Endodermal cell (in vitro differentiated cells): Measurements from ENCODE around the gene GDF7. TPM values are rescaled to one million over a fixed set of nuclear protein-coding genes. Genes with fewer than 3 reads are reported as not detected.

Source experiments
- DNase-seq: peaks from one replicate; pipeline ENCODE4 v3.0.0-alpha.2; 2017
- H3K27ac ChIP-seq: 2 replicates; pipeline ENCODE4 v1.5.1; 2013; ENCODE audit warnings: mild to moderate bottlenecking, low read depth, low read length, moderate library complexity
- H3K27me3 ChIP-seq: 2 replicates; pipeline ENCODE4 v1.6.1; 2013; ENCODE audit warnings: mild to moderate bottlenecking, low read length, moderate library complexity; ENCODE audit not compliant: insufficient read depth, control insufficient read depth, poor library complexity, severe bottlenecking
- H3K36me3 ChIP-seq: 2 replicates; pipeline ENCODE4 v1.7.0; 2013; ENCODE audit warnings: mild to moderate bottlenecking, low read length, moderate library complexity; ENCODE audit not compliant: control insufficient read depth, insufficient read depth
- H3K4me1 ChIP-seq: one replicate; pipeline ENCODE4 v1.7.0; 2013; ENCODE audit warnings: low read length; ENCODE audit not compliant: control insufficient read depth, insufficient read depth
- H3K4me3 ChIP-seq: 2 replicates; pipeline ENCODE4 v1.5.1; 2013; ENCODE audit warnings: mild to moderate bottlenecking, low read length, moderate library complexity
- H3K9ac ChIP-seq: 2 replicates; pipeline ENCODE4 v1.6.1; 2013; ENCODE audit warnings: mild to moderate bottlenecking, low read length, moderate library complexity; ENCODE audit not compliant: poor library complexity, severe bottlenecking; ENCODE audit errors: extremely low read depth
- H3K9me3 ChIP-seq: 2 replicates; pipeline ENCODE4 v1.6.1; 2013; ENCODE audit warnings: mild to moderate bottlenecking, low read length, moderate library complexity; ENCODE audit not compliant: control insufficient read depth
- H3K27ac Mint-ChIP-seq: 2 replicates; pipeline ENCODE4 v1.8.0; 2020; ENCODE audit warnings: mixed read lengths
- H3K27me3 Mint-ChIP-seq: 2 replicates; pipeline ENCODE4 v1.8.0; 2021; ENCODE audit warnings: mild to moderate bottlenecking, mixed read lengths; ENCODE audit not compliant: insufficient read depth
- H3K36me3 Mint-ChIP-seq: 2 replicates; pipeline ENCODE4 v1.8.0; 2020; ENCODE audit warnings: low read depth, mixed read lengths
- H3K4me1 Mint-ChIP-seq: 2 replicates; pipeline ENCODE4 v1.8.0; 2020; ENCODE audit warnings: mixed read lengths
- H3K4me3 Mint-ChIP-seq: 2 replicates; pipeline ENCODE4 v1.8.0; 2020; ENCODE audit warnings: mild to moderate bottlenecking, moderate library complexity, mixed read lengths
- H3K9me3 Mint-ChIP-seq: 2 replicates; pipeline ENCODE4 v1.8.0; 2020; ENCODE audit warnings: mild to moderate bottlenecking, mixed read lengths
- CTCF ChIP-seq: fragments of 200-600 bp; sonication (generic); conservative IDR thresholded peaks from 2 replicates; pipeline ENCODE4 v1.5.0; 2021; ENCODE audit warnings: antibody characterized with exemption, mild to moderate bottlenecking
- WGBS, 2 experiments: methylation state at CpG; one replicate each; pipeline versions ENCODE4 v1.1.5 to v1.1.7; 2013; ENCODE audit warnings: missing lambda C conversion rate in 2 of 2, mixed read lengths in 1 of 2; ENCODE audit not compliant: insufficient coverage in 1 of 2, insufficient read length in 1 of 2; 5-methylcytosine and 5-hydroxymethylcytosine counted together
- total RNA-seq, 2 donors: library from RNA; stranded (reverse); fragmentation: NEBNext Ultra II Directional in 1 of 2; extraction: Animal tissue kit (Norgen Biotek cat#: 25700) in 1 of 2; gene quantifications; 2 replicates in 1 of 2; 3 replicates in 1 of 2; pipeline ENCODE4 v1.2.1, GENCODE V29; 2021

The GDF7 gene
- total RNA-seq, 2 donors from 2014 or later, result 0.07 to 0.09 TPM

- H3K4me1 ChIP-seq, result peaks cover 21% of the 10 kb centered on the region
- no peak overlapping the region for H3K4me3 ChIP-seq
- no peak for TF ChIP-seq CTCF
- Mint-ChIP-seq H3K36me3 (peaks cover 14% of the 10 kb centered on the region), H3K4me3 (no peak overlapping the region), H3K27me3 (no peaks in the 10 kb centered on the region), H3K27ac (no peak overlapping the region), H3K4me1 (peaks cover 14% of the 10 kb centered on the region), H3K9me3 (no peaks in the 10 kb centered on the region)
- no peak for DNase-seq
- 64 to 67% methylated on average over 3 to 4 of the region's 4 CpGs for WGBS, 2 experiments
- H3K36me3 ChIP-seq, result no peaks in the 10 kb centered on the region
- H3K9me3 ChIP-seq, result no peaks in the 10 kb centered on the region
- H3K27ac ChIP-seq, result no peak overlapping the region
- no peaks in the 10 kb centered on the region for H3K27me3 ChIP-seq
- H3K9ac ChIP-seq, result no peak overlapping the region
These were observed 46.1 kb upstream of the GDF7 start for GRCh38 chr2:20620696-20621365.

- 94 to 99% methylated on average over 9 to 12 of the region's 12 CpGs for WGBS, 2 experiments
- no peak overlapping the region for H3K27ac ChIP-seq
- H3K27ac Mint-ChIP-seq, result no peak overlapping the region
These were observed 45.3 kb upstream of the GDF7 start for GRCh38 chr2:20621366-20622295.

GRCh38 chr2:20622296-20622686 is 44.7 kb upstream of the GDF7 start:
- Mint-ChIP-seq H3K36me3 (peaks cover 14% of the 10 kb centered on the region), H3K4me1 (peaks cover 17% of the 10 kb centered on the region), H3K9me3 (no peaks in the 10 kb centered on the region), H3K27ac (no peak overlapping the region), H3K27me3 (no peaks in the 10 kb centered on the region), H3K4me3 (no peak overlapping the region)
- Histone ChIP-seq H3K4me3 (no peak overlapping the region), H3K4me1 (peaks cover 9% of the 10 kb centered on the region), H3K9ac (no peak overlapping the region), H3K36me3 (no peaks in the 10 kb centered on the region), H3K9me3 (no peaks in the 10 kb centered on the region), H3K27me3 (no peaks in the 10 kb centered on the region), H3K27ac (no peak overlapping the region)
- TF ChIP-seq CTCF, result no peak
- 95 to 96% methylated on average over 8 to 11 of the region's 11 CpGs for WGBS, 2 experiments
- peak; percentile 20 for DNase-seq

More at GRCh38 chr2:20621366-20622295, 45.3 kb upstream of the GDF7 start:
- Histone ChIP-seq H3K36me3 (no peaks in the 10 kb centered on the region), H3K9ac (no peak overlapping the region), H3K4me3 (no peak overlapping the region), H3K4me1 (peaks cover 16% of the 10 kb centered on the region), H3K27me3 (no peaks in the 10 kb centered on the region), H3K9me3 (no peaks in the 10 kb centered on the region)
- Mint-ChIP-seq H3K4me3 (no peak overlapping the region), H3K36me3 (peaks cover 14% of the 10 kb centered on the region), H3K27me3 (no peaks in the 10 kb centered on the region), H3K9me3 (no peaks in the 10 kb centered on the region), H3K4me1 (peaks cover 20% of the 10 kb centered on the region)
- DNase-seq, result peak; percentile 36
- no peak for TF ChIP-seq CTCF
